Right ventricle myocardium superior (tissue), 1 donor: ENCODE measurements around the gene AATF. TPM values are rescaled to one million over a fixed set of nuclear protein-coding genes. Genes with fewer than 3 reads are reported as not detected.

Experiments
- ATAC-seq: fragments of 200-7000 bp; cut with Tn5 transposase; one replicate; pipeline ENCODE4 v1.9.1; 2020; ENCODE audit warnings: mild to moderate bottlenecking; ENCODE audit not compliant: poor library complexity
- DNase-seq: peaks from one replicate; pipeline ENCODE4 v3.0.0-alpha.2; 2020
- intact Hi-C: fragments of 100-400 bp; cut with DNase I; formaldehyde crosslinking; loops from one replicate; pipeline ENCODE4 v1.11.2; 2022
- total RNA-seq: library from RNA; stranded (reverse); fragmentation: NEBNext Ultra II Directional; extraction: Animal tissue kit (Norgen Biotek cat#: 25700); gene quantifications from one replicate; pipeline ENCODE4 v1.2.1, GENCODE V29; 2021
- donor health status: DM: no; HTN: yes; CAD: no; lungs with severe emphysema.

Gene AATF
- total RNA-seq, 1 donor from 2014 or later: 26.9 TPM

DNA sequence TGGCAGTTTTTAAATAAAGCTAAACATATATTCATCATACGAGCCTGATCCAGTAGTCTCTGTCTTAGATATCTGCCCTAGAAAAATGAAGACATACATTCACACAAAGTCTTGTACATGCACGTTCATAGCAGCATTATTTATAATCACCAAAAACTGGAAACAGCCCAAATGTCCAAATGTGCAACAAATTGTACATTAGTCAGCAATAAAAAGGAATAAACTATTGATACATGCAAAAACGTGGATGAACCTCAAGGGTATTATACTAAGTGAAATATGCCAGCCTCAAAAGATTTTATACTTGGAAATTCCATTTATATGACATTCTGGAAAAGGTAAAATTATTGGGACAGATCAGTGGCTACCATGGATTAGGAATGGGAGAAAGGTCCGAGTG lies 22.8 kb downstream of the AATF start:
- intact Hi-C loops: no loop called here
- DNase-seq (no peak), ATAC-seq (no peak)

DNA sequence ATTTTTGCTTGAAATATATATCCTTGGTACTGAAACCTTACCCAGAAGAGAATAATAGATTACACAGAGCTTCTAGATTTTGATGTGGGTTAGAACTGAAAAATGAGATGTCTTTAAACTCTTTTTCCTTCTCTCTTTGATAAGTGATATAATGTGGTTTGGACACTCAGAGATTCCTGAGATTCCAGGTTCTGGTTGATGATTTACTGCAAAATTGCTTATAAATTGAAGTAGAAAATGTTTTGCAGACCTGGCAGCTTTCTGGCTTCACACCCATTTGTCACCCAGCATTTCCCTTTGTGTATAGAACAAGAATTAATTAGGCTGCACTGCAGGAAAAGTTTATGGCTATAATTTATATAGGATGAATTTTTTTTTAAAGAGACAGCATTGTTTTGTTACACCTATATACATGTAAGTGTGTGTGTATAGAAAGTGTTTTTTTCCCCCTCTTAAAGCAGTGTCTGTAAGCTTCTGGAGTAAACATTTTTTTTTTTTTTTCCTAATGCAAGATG lies 23.5 kb downstream of the AATF start:
- ATAC-seq (no peak), DNase-seq (no peak)
- intact Hi-C loops: no loop called here

DNA sequence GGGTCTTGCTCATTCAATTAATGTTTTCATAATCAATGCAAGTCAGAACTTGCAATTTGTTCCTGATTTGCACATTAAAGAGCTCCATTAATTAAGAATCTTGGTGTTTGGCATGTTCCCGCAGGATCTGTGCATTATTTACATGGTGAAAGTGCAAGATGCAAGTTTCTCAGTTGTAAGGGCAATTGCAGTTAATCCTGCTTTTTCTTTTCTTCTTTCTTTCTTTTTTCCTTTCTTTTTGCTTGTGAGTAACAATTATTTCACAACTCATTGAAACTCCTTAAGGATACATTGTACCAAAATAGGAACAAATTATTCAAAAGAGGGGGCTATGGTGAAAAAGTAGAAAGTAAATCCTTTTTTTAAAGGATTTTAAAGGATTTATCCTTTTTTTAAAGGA lies 24.2 kb downstream of the AATF start:
- ATAC-seq (no peak), DNase-seq (no peak)
- intact Hi-C loops: no loop called here

DNA sequence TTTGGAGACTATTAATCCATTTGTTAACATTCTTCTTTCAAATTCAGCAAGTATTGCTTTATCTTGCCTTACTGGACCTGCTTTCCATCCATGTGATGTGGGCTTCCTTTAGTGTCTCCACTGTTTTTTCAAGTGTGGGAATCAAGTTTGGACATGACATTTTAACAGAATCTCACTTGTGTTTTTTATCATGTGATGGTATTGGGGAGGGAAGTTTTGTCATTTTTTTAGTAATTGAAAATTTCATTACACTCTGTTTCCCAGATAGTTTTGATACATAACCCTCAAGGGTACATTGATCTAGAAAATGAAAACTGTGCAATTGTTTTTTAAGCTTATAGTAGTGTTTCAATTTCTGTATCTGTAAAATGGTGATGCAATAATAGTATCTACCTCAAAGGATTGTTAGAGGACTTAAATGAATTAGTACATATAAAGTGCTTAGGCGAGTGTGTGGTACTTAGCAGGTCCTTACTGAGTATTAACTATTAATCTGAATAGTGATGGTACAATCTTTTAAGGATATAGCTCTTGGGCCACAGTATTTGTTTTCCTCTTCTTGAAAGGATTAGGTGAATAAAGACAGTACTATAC lies 27.3 kb downstream of the AATF start:
- no peak for ATAC-seq
- intact Hi-C loops: no loop called here
- no peak for DNase-seq

DNA sequence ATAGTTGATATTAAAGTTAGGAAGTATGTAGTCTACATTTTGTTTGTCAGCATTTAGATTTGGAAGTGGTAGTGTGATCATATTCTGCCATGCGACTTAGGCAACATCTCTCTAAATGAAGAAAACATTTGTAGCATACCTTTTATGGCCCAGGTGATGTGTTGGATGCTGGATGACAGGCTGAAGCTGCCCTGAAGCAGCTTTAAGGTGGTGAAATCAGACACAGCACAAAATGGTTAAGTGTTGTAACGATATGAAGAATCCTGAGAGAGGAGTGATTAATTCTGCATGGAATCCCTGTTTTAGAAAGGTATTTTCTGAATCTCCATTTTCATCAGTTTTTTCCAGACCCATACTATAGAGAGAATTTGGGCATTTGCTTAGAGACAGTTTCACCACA lies 28.3 kb downstream of the AATF start:
- intact Hi-C loops: no loop called here
- ATAC-seq: no peak
- DNase-seq: no peak

DNA sequence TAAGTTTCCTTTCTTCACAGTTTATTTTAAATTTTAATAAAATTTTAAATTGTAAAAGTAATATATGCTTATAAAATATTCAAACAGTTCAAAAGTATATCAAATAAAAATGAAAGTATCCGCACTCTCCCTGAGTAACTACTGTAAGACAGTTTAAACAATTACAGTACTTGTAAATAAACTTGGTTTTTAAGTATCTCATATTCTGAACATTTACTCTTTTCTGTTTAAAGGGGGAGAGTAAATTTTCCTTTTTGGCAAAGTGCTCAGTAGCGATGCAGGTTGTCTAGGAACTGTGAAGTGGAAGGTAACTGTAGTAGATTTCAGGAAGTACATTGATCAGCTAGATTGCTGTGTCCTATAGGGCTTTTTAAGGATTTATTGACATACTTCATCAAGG lies 28.8 kb downstream of the AATF start:
- no peak for ATAC-seq
- intact Hi-C loops: no loop called here
- no peak for DNase-seq

DNA sequence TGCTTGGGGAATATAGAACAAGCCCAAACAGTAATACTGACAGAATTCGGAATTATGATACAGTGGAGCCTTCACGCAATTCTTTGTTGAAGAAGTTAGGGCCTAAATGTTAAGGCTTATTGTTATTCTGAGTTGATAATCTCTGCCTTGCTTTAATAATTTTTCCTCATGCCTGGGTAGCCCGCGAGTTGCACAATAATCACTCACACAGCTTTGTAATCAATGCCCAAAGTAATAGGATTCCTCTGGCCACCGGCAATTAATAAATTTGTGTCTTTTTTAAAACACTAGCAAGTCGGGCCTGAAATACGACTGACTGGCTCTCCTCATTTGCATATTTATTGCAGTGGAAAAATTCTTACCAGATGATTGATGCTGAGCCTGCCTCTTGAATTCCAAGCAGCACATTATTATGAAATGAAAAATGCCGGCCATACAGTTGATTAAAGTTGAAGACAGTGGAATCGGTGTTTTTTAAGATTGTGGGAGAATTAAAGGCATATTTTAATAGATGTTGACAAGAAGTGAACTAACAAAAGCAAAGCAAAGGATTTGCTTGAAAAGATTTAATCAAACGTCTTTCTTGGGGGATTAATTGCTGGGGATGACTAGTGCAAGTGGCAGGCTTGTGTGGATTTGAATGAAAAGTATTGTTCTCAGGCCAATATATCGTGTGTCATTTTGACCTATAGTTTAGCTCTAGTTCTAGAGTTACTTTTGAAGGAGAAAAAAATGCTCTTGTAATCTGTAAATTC lies 30.2 kb downstream of the AATF start:
- ATAC-seq: no peak
- no peak for DNase-seq
- intact Hi-C loops: no loop called here

DNA sequence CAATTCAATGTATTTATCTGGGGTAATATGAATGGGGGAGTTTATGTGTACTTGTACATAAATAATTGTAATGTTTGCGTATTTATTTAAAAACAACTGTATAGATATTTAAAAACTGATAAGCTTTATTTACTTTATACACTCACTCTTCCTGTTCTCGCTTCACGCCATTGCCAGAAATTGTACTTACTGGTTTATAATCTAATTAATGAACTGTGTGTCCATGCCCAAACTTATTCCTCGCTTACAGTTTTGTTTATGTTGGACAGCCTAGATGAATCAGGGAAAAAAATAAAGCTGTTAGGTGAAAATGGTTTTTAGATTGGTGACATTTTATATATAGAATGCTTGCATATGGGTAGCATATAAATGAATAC lies 30.8 kb downstream of the AATF start:
- intact Hi-C loops: no loop called here
- ATAC-seq (no peak), DNase-seq (no peak)

DNA sequence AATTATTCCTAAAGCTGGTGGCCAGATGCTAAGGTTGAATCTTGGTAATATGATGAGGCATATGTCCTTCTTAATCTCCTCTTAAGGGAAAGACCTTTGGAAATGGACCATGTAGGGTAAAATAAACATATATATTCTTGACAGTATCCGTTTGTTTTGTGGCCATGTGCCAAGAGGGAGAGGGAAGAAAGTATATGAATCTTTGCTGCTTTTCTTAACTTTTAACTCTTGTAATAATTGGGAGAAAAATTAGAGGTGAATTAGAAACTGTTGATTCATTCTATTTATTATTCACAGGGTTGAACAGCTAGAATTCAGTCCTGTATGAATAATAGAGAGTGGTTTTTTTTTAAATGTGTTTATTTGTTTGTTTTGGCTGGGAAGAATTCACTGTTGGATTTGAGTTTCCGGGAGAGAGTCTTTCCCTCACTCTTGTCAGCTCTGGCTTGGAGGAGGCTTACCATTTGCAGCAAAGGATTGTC lies 31.6 kb downstream of the AATF start:
- no peak for ATAC-seq

DNA sequence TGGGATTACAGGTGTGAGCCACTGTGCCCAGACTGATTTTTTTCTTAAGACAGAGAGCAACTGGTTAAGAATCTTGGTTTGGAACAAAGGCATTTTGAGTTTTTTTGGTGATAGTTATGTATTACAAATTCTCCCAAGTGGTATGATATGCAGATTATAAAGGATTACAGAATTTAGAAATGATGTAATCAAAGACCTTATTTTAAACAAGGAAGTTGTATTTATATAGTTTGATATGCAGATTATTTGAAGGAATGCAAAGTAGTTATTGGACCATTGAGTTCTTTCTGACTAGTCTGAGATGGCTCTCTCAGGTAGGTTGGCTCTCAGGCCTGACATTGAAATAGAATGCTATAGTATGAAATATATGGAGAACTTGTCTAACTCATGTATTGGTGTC lies 34.9 kb downstream of the AATF start:
- intact Hi-C loops: no loop called here
- ATAC-seq (no peak), DNase-seq (no peak)

More for the DNA sequence above, 31.6 kb downstream of the AATF start:
- no peak for DNase-seq
- intact Hi-C loops: no loop called here

DNA sequence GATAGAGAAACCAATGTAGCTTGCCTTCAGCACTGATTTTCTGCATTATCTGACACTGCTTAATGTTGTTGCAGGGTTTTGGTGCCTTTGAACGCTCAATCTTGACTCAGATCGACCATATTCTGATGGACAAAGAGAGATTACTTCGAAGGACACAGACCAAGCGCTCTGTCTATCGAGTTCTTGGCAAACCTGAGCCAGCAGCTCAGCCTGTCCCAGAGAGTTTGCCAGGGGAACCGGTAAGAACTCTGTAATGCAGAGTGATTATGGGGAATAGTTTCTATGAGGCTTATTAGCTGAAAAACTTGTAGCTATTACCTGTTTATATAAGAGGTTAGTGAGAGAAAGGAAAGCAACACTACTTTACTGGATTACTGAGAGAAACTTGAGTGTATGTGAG lies 40.4 kb downstream of the AATF start:
- ATAC-seq: no peak
- intact Hi-C loops: no loop called here
- DNase-seq: no peak

DNA sequence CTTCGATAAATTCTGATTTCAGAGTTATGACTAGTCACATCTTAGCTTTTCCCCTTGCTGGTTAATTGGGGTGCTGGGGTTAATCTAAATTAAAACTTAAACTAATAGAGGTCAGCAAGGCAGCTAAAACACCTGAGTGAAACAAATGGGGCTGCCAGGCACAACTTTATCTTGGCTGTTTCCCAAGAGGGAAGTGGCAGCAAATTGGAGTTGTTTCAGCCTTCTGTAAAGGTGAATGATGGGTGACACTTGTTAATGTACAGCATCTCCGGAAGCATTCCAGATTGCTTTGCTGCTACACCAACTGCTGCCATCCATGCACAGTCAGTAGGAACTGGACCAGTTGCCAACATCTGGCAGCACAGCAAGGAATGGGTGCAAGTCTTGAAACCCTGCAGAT lies 43.9 kb downstream of the AATF start:
- intact Hi-C loops: no loop called here
- ATAC-seq (no peak), DNase-seq (no peak)

DNA sequence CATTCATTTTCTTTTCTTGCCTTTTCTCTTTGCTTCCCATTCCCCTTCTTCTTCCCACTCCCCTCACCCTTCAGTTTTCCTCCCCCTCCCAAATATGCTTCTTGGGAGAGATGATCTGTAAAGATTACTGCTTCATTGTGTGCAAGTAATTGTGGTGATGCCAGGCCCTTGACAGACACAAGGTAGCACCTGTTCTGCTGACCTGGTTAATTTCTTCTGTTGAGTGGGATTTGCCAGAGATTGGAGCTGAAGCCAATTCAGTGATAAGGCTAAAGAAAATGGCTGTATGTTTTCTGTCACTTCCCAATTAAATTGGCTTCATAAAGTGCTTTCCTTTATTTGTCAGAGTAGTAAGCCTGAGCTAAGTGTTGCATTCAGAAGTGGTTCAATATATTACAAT lies 44.5 kb downstream of the AATF start:
- intact Hi-C loops: no loop called here
- ATAC-seq (no peak), DNase-seq (no peak)

DNA sequence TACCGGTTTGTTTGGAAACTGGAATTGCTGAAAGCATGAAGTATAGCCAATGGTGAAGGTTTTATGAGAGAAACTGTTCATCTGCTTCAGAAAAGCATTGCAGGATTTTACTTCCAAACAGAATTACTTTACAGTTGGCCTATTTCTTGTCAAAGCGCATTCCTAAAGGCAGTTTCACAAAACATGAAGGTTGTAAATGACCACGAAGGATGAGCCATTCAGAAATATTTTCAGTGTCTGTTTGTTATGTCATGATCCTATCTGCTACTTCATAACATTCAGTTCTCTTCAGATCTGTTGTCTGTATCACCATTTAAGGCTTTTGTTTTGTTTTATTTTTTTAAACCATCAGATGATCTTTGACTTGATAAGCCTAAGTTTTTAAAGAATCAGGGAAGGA lies 45.7 kb downstream of the AATF start:
- DNase-seq (no peak), ATAC-seq (no peak)
- intact Hi-C loops: no loop called here

DNA sequence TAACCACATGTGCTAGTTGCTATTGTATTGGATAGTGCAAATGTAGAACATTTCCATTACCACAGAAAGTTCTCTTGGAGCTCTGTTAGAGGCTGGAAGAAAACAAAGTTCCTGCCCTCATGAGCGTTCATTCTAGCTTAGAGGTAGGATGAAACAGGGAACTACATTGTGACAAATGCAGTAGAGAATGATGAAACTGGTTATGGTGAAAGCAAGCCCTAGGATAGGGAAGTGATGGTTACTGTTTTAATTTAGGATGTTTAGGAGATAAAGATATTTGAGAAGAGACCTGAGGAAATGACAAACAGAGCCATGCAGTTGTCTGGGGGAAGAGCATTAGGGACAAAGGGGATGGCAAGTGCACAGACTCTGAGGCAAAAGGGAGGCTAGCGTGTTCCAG lies 50.7 kb downstream of the AATF start:
- intact Hi-C loops: no loop called here
- ATAC-seq: no peak

DNA sequence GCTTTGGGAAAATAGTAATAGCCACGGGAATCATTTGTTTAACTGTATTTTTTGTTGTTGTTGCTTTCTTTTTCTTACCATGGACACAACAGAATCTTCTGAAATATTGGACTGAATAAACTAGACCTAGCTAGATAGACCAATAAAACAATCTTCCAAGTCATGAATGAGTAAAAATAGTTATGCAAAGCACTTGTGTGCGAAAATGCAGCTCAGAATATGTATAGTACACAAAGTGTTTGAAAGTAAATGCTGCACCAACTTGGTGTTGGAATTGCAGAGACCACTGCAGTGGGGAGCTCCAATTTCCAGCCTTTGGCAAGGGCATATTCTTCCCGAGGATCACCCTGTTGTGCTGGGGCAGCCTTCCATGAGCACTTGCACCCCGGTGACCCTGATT lies 68.0 kb downstream of the AATF start:
- intact Hi-C loops: no loop called here
- no peak for ATAC-seq
- DNase-seq: no peak

More for the DNA sequence above, 50.7 kb downstream of the AATF start:
- DNase-seq: no peak

DNA sequence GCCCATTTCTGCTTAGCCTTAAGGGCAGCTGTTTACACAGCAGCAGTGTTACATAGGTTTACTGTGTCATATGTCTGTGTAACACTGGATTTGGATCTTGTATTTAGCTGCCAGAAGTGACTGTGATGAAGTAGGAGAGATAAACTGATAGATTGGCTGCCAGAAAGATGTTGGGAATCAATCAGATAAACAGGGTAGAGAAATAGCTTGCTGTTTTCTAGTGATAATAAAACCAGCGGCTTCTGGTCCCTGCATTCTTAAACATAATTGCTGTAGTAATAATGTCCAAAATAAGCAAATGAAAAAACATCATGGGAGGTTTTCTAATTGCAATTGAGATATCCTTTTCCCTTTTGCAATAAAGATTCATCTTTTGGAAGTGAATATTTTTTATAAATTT lies 68.7 kb downstream of the AATF start:
- DNase-seq: no peak
- no peak for ATAC-seq
- intact Hi-C loops: no loop called here

DNA sequence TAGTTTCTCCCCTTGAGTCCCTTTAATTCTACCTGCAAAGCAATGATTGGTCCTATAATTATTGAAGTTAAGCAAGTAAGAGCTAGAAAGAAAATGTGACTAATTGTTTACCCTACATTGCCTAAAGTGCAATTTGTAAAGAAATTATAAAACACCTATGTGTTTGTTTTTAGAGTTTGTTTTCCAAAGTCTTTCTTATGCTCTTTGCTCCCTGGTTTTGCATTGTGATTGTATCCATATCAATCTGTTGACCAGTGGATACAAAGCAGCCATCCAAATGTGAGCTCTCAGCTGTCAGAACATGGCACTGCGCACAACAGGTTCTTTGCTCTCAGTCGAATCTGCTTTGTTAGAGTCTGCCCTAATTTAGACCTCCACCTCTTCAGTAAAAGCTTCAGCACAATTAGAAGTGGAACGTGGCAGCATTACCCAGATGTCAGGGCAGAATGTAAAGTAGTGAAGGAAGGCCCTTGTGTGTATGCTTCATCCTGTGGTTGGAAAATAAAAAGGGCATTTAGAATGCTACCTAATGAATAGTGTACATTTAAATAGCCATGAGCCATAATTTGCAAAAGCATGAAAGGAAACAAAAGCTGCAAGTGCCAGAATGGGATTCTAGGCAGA lies 70.5 kb downstream of the AATF start:
- DNase-seq (no peak), ATAC-seq (no peak)
- intact Hi-C loops: no loop called here

DNA sequence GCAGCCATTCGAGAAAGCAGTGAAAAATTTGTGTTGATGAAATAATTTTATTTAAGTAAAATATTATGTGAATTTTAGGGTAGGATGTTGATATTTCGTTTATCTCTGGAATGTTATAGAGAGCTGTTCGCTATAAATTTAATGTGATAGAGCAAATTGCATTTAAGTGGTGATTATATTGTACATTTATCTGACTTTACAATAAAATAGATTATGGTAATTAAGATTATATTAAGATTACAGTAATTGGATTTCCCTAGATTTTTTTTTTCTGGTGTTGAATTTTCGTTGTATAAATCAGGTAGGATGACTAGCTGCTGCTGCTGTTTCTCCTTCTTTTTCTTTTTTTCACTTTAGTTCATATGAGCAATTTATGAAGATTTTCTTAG lies 71.0 kb downstream of the AATF start:
- ATAC-seq (no peak), DNase-seq (no peak)
- intact Hi-C loops: no loop called here

DNA sequence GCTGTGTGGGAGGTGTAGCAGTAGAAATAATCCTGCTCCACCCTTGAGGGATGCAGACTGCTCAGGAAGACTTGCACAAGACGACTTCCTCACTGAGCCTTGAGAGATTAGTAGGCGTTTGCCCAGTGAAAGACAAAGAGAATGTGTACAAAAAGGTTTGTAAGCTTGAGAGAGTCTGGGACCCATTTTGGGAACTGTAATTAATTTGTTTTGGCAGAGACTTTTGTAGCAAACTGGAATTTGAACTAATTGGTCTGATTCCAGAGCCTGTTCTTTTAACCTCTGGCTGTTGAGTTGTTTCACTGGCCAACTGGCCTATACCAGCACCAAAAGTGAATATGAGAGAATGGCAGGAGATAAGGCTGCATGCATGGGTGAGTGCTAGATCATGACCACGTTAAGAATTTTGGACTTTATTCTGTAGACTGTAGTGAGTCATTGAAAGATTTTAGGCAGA lies 75.5 kb downstream of the AATF start:
- no peak for DNase-seq
- intact Hi-C loops: no loop called here
- ATAC-seq: peak; percentile 25
